Endothelial cell of umbilical vein (primary cell): ENCODE data around the gene MAPKAPK2. TPM values are rescaled to one million over a fixed set of nuclear protein-coding genes. Genes with fewer than 3 reads are reported as not detected.

ENCODE experiments used
- BruUV-seq: library from RNA; stranded (reverse); fragments of 400-500 nt; replicated peaks from 2 replicates; lab custom pipeline; 2021; lab: Mats Ljungman, UMichigan
- CTCF ChIA-PET: fragments of 300-600, 350-600 bp; sonication (Branson Sonifier 250); formaldehyde crosslinking; loops from one replicate; lab custom pipeline; 2021; ENCODE audit warnings: antibody characterized with exemption, inconsistent platforms; lab: Charles Lee
- POLR2A ChIA-PET: fragments of 300-600, 350-600 bp; sonication (Branson Sonifier 250); formaldehyde crosslinking; loops from one replicate; lab custom pipeline; 2021; ENCODE audit warnings: antibody characterized with exemption, inconsistent platforms; lab: Charles Lee
- DNase-seq: peaks from one replicate; pipeline ENCODE4 v3.0.0-alpha.2; 2011; ENCODE audit warnings: low read depth, low spot score
- FAIRE-seq: peaks from 2 replicates; lab custom pipeline; 2011; peaks lifted over from hg19 to GRCh38; lab: Jason Lieb, UNC
- H2AFZ ChIP-seq: 2 replicates; pipeline ENCODE4 v1.6.0; 2012; ENCODE audit warnings: low read depth, low read length, control low read depth, inconsistent platforms
- H3K27ac ChIP-seq: 2 replicates; pipeline ENCODE4 v1.5.1; 2011; ENCODE audit warnings: low read depth, mild to moderate bottlenecking, control low read depth, low read length, moderate library complexity; ENCODE audit not compliant: insufficient read depth
- H3K27me3 ChIP-seq, 2 experiments: 2 replicates each; pipeline versions ENCODE4 v1.6.0 to v1.6.1; 2011; ENCODE audit warnings: low read length in 2 of 2, mixed read lengths in 1 of 2; ENCODE audit not compliant: control insufficient read depth in 2 of 2, insufficient read depth in 2 of 2
- H3K36me3 ChIP-seq, 2 experiments: 2 replicates in 1 of 2; 3 replicates in 1 of 2; pipeline ENCODE4 v1.5.1; 2011; ENCODE audit warnings: low read length in 2 of 2, mild to moderate bottlenecking in 1 of 2, moderate library complexity in 1 of 2; ENCODE audit not compliant: control insufficient read depth in 2 of 2, insufficient read depth in 2 of 2; ENCODE audit errors: extremely low read depth in 1 of 2
- H3K4me1 ChIP-seq: 3 replicates; pipeline ENCODE4 v1.5.1; 2011; ENCODE audit warnings: mild to moderate bottlenecking, low read length; ENCODE audit not compliant: control insufficient read depth, insufficient read depth; ENCODE audit errors: extremely low read depth
- H3K4me2 ChIP-seq: 2 replicates; pipeline ENCODE4 v1.6.1; 2011; ENCODE audit warnings: low read length, control low read depth, mixed read lengths; ENCODE audit not compliant: insufficient read depth
- H3K4me3 ChIP-seq, 3 experiments: fragments of 200-600 bp in 1 of 3; sonication (generic), shearing (Covaris generic) in 1 of 3; replicated peaks in 1 of 3; 2 replicates each; pipeline ENCODE4 v1.5.1; 2011 to 2016; ENCODE audit warnings: control low read depth in 3 of 3, low read length in 3 of 3, mild to moderate bottlenecking in 2 of 3, inconsistent platforms in 1 of 3, low read depth in 1 of 3, moderate library complexity in 1 of 3; ENCODE audit not compliant: insufficient read depth in 1 of 3
- H3K79me2 ChIP-seq: 2 replicates; pipeline ENCODE4 v1.6.0; 2012; ENCODE audit warnings: low read length, inconsistent platforms; ENCODE audit not compliant: control insufficient read depth, insufficient read depth
- H3K9ac ChIP-seq: replicated peaks from 2 replicates; pipeline ENCODE3; 2011; ENCODE audit warnings: low read length, control low read depth; ENCODE audit not compliant: insufficient read depth; ENCODE audit errors: extremely low read depth
- H3K9me1 ChIP-seq: replicated peaks from 3 replicates; pipeline ENCODE4 v1.6.0; 2011; ENCODE audit warnings: mild to moderate bottlenecking, low read length; ENCODE audit not compliant: control insufficient read depth, insufficient read depth; ENCODE audit errors: extremely low read depth
- H3K9me3 ChIP-seq: replicated peaks from 2 replicates; pipeline ENCODE4 v1.5.1; 2012; ENCODE audit warnings: low read length, inconsistent platforms; ENCODE audit not compliant: control insufficient read depth, insufficient read depth
- H4K20me1 ChIP-seq: replicated peaks from 2 replicates; pipeline ENCODE3; 2011; ENCODE audit warnings: mild to moderate bottlenecking, low read length; ENCODE audit not compliant: control insufficient read depth, insufficient read depth; ENCODE audit errors: extremely low read depth
- CTCF ChIP-seq, 2 donors: IDR thresholded peaks; 1 replicate in 1 of 2; 2 replicates in 1 of 2; pipeline ENCODE4 v1.5.1; 2011; ENCODE audit warnings: low read length in 2 of 2, mild to moderate bottlenecking in 2 of 2, moderate library complexity in 2 of 2, control low read depth in 1 of 2, inconsistent platforms in 1 of 2, low read depth in 1 of 2; ENCODE audit not compliant: insufficient read depth in 1 of 2; ENCODE audit errors: extremely low read depth in 1 of 2
- EZH2 ChIP-seq: IDR thresholded peaks from 2 replicates; pipeline ENCODE4 v1.6.1; 2012; ENCODE audit warnings: borderline replicate concordance, low read depth, mild to moderate bottlenecking, moderate library complexity, low read length, inconsistent platforms; ENCODE audit not compliant: severe bottlenecking
- FOS ChIP-seq: IDR thresholded peaks from 2 replicates; pipeline ENCODE4 v1.6.1; 2011; ENCODE audit warnings: mild to moderate bottlenecking, low read length, moderate library complexity, borderline replicate concordance; ENCODE audit not compliant: insufficient read depth
- MAX ChIP-seq: IDR thresholded peaks from 2 replicates; pipeline ENCODE4 v1.6.1; 2011; ENCODE audit not compliant: insufficient read depth, insufficient read length
- MYC ChIP-seq: IDR thresholded peaks from one replicate; pipeline ENCODE4 v1.6.1; 2011; ENCODE audit warnings: mild to moderate bottlenecking, low read depth, low read length
- POLR2AphosphoS5 ChIP-seq: IDR thresholded peaks from 2 replicates; pipeline ENCODE4 v1.6.1; 2012; ENCODE audit warnings: low read depth, mild to moderate bottlenecking, control low read depth, low read length, moderate library complexity; ENCODE audit not compliant: insufficient read depth
- dilution Hi-C: fragments of 300-500 bp; cut with MboI; formaldehyde crosslinking; loops from one replicate; pipeline ENCODE4 v1.15.0; 2019; ENCODE audit warnings: low sequenced_read_pairs; ENCODE audit not compliant: extremely low pct_ligation_motif_present
- intact Hi-C: fragments of 100-400 bp; cut with micrococcal nuclease; formaldehyde crosslinking; loops from one replicate; pipeline ENCODE4 v1.10.0; 2022
- polyA plus RNA-seq, 4 experiments: library from polyadenylated mRNA; depleted of rRNA in 3 of 4; stranded (reverse) in 3 of 4; unstranded in 1 of 4; fragments of >200 nt; gene quantifications; 2 replicates each; pipeline versions ENCODE4 v1.2.1 to v1.2.3, GENCODE V29; 2011 to 2012; ENCODE audit warnings: missing spikeins in 1 of 4
- total RNA-seq: library from RNA; stranded (reverse); gene quantifications from 2 replicates; pipeline ENCODE4 v1.2.3, GENCODE V29; 2021

Gene MAPKAPK2
- total and polyA plus RNA-seq, 2 donors (not counting 3 experiments of a cell fraction or from before 2014, with no cell fraction given) = 52.9 to 69.1 TPM

GRCh38 chr1:206663362-206663761 lies 21.3 kb upstream of the MAPKAPK2 start:
- no peaks in the 10 kb centered on the region for H3K9me1 ChIP-seq
- BruUV-seq = no TSS peak
- intact Hi-C loops = no loop called here
- POLR2A ChIA-PET = no interaction called here
- CTCF ChIA-PET = interaction anchor here (1.0 to 15.0 kb wide), 31 partner anchors 9 to 836 kb away, joined by 3 to 663 read pairs (median 10); partner anchors contain the start of genes DYRK3, EIF2D, IKBKE and MAPKAPK2
- H3K27me3 ChIP-seq = peaks cover 36% of the 10 kb centered on the region in 2 experiments
- H3K36me3 ChIP-seq = no peaks in the 10 kb centered on the region
- H3K27ac ChIP-seq = no peak overlapping the region
- no peaks in the 10 kb centered on the region for H3K9me3 ChIP-seq
- FAIRE-seq (no peak), DNase-seq (no peak)
- H3K4me1 ChIP-seq = no peaks in the 10 kb centered on the region
- H3K4me3 ChIP-seq = no peak overlapping the region
- H3K4me2 ChIP-seq = no peak overlapping the region
- H2AFZ ChIP-seq = no peak overlapping the region
- TF ChIP-seq FOS (no peak), EZH2 (peak; percentile 45), POLR2AphosphoS5 (no peak), MAX (no peak)
- no peak overlapping the region for H3K9ac ChIP-seq
- dilution Hi-C loops = no loop called here
- no peaks in the 10 kb centered on the region for H4K20me1 ChIP-seq
- H3K79me2 ChIP-seq = no peaks in the 10 kb centered on the region

- FAIRE-seq = peak; percentile 85
- H3K79me2 ChIP-seq = no peaks in the 10 kb centered on the region
- no peak overlapping the region for H3K4me3 ChIP-seq
- CTCF ChIA-PET = interaction anchor here (0.7 to 15.0 kb wide), 37 partner anchors 10 to 835 kb away, joined by 3 to 663 read pairs (median 6); partner anchors contain the start of genes DYRK3, EIF2D, IKBKE and MAPKAPK2
- no peak overlapping the region for H3K9ac ChIP-seq
- POLR2A ChIA-PET = no interaction called here
- TF ChIP-seq MYC (no peak), CTCF (IDR thresholded peaks at IDR 0.05; ENCODE audit: extremely low read depth in 1 of 2, insufficient read depth in 1 of 2, low read depth in 1 of 2, low read length in 2 of 2) (peak; percentile 65 to 78)
- no peaks in the 10 kb centered on the region for H3K9me1 ChIP-seq
- H4K20me1 ChIP-seq = no peaks in the 10 kb centered on the region
- DNase-seq = peak; percentile 76
- H3K27ac ChIP-seq = no peak overlapping the region
- no peak overlapping the region for H3K4me2 ChIP-seq
- no peaks in the 10 kb centered on the region for H3K9me3 ChIP-seq
- no peak overlapping the region for H2AFZ ChIP-seq
- BruUV-seq = no TSS peak
- intact Hi-C loops (loop anchor here (1.0 to 2.0 kb wide), 6 partner anchors 30 to 185 kb away; partner anchors contain the start of gene EIF2D), dilution Hi-C loops (no loop called here)
- H3K36me3 ChIP-seq = no peaks in the 10 kb centered on the region
- no peaks in the 10 kb centered on the region for H3K4me1 ChIP-seq
- peaks cover 36 to 38% of the 10 kb centered on the region in 2 experiments for H3K27me3 ChIP-seq
These were observed 20.7 kb upstream of the MAPKAPK2 start for GRCh38 chr1:206663832-206664652.
